Mesenchymal stem cell (in vitro differentiated cells and primary cell): ENCODE measurements around the gene ELFN2.

Experiments used
- DNase-seq: peaks from one replicate; pipeline ENCODE4 v3.0.0-alpha.2; 2013
- H2AFZ ChIP-seq: one replicate; pipeline ENCODE4 v1.6.1; 2013; ENCODE audit warnings: low read depth, mild to moderate bottlenecking, control low read depth, inconsistent platforms, low read length, moderate library complexity
- H2AK5ac ChIP-seq: 2 replicates; pipeline ENCODE4 v1.6.1; 2013; ENCODE audit warnings: low read length, moderate library complexity, mild to moderate bottlenecking, inconsistent platforms; ENCODE audit not compliant: severe bottlenecking
- H2BK120ac ChIP-seq: one replicate; pipeline ENCODE4 v1.6.1; 2013; ENCODE audit warnings: low read depth, mild to moderate bottlenecking, inconsistent platforms, low read length, moderate library complexity
- H2BK12ac ChIP-seq, 2 experiments: one replicate each; pipeline ENCODE4 v1.6.1; 2013; ENCODE audit warnings: inconsistent platforms in 2 of 2, low read length in 2 of 2, mild to moderate bottlenecking in 2 of 2, moderate library complexity in 2 of 2, control low read depth in 1 of 2
- H2BK15ac ChIP-seq: one replicate; pipeline ENCODE4 v1.6.1; 2013; ENCODE audit warnings: mild to moderate bottlenecking, low read depth, inconsistent platforms; ENCODE audit not compliant: poor library complexity, severe bottlenecking
- H2BK5ac ChIP-seq: 2 replicates; pipeline ENCODE4 v1.6.1; 2013; ENCODE audit warnings: low read depth, mild to moderate bottlenecking, low read length, control low read depth, inconsistent platforms; ENCODE audit not compliant: poor library complexity, severe bottlenecking
- H3K14ac ChIP-seq, 2 experiments: one replicate each; pipeline ENCODE4 v1.6.1; 2013; ENCODE audit warnings: inconsistent platforms in 2 of 2, low read length in 2 of 2, control low read depth in 1 of 2, mild to moderate bottlenecking in 1 of 2, moderate library complexity in 1 of 2
- H3K18ac ChIP-seq, 2 experiments: one replicate each; pipeline ENCODE4 v1.6.1; 2013; ENCODE audit warnings: inconsistent platforms in 2 of 2, low read length in 2 of 2, control low read depth in 1 of 2, low read depth in 1 of 2, mild to moderate bottlenecking in 1 of 2
- H3K23ac ChIP-seq, 2 experiments: one replicate each; pipeline ENCODE4 v1.6.1; 2013; ENCODE audit warnings: inconsistent platforms in 2 of 2, low read length in 2 of 2, mild to moderate bottlenecking in 2 of 2, moderate library complexity in 2 of 2, control low read depth in 1 of 2
- H3K27ac ChIP-seq: 2 replicates; pipeline ENCODE4 v1.5.1; 2013; ENCODE audit warnings: mild to moderate bottlenecking, moderate library complexity, low read length, control low read depth, inconsistent platforms; ENCODE audit not compliant: poor library complexity, severe bottlenecking
- H3K27me3 ChIP-seq, 2 experiments: 2 replicates each; pipeline versions ENCODE4 v1.6.1 to v1.7.0; 2013; ENCODE audit warnings: low read length in 2 of 2, mild to moderate bottlenecking in 2 of 2, moderate library complexity in 2 of 2, control low read depth in 1 of 2, inconsistent platforms in 1 of 2; ENCODE audit not compliant: control insufficient read depth in 1 of 2, insufficient read depth in 1 of 2
- H3K36me3 ChIP-seq, 2 experiments: 2 replicates each; pipeline versions ENCODE4 v1.6.1 to v1.7.0; 2013; ENCODE audit warnings: low read length in 2 of 2, control low read depth in 1 of 2, inconsistent platforms in 1 of 2, low read depth in 1 of 2, mild to moderate bottlenecking in 1 of 2; ENCODE audit not compliant: insufficient read depth in 2 of 2, control insufficient read depth in 1 of 2
- H3K4ac ChIP-seq, 2 experiments: one replicate each; pipeline ENCODE4 v1.6.1; 2013; ENCODE audit warnings: inconsistent platforms in 2 of 2, low read length in 2 of 2, mild to moderate bottlenecking in 2 of 2, moderate library complexity in 2 of 2, control low read depth in 1 of 2, low read depth in 1 of 2
- H3K4me1 ChIP-seq: 2 replicates; pipeline ENCODE4 v1.6.1; 2013; ENCODE audit warnings: low read depth, low read length, control low read depth; ENCODE audit not compliant: control insufficient read depth, insufficient read depth
- H3K4me2 ChIP-seq: 2 replicates; pipeline ENCODE4 v1.6.1; 2013; ENCODE audit warnings: low read length, mild to moderate bottlenecking, inconsistent platforms; ENCODE audit not compliant: poor library complexity, severe bottlenecking
- H3K4me3 ChIP-seq, 2 experiments: 2 replicates each; pipeline versions ENCODE4 v1.5.1 to v1.7.0; 2013; ENCODE audit warnings: low read length in 2 of 2, mild to moderate bottlenecking in 2 of 2, control low read depth in 1 of 2, low read depth in 1 of 2; ENCODE audit not compliant: insufficient read depth in 1 of 2
- H3K79me1 ChIP-seq: replicated peaks from 2 replicates; pipeline ENCODE4 v1.6.1; 2013; ENCODE audit warnings: mild to moderate bottlenecking, control low read depth, low read length, inconsistent platforms; ENCODE audit not compliant: poor library complexity, severe bottlenecking
- H3K9ac ChIP-seq: 2 replicates; pipeline ENCODE4 v1.7.0; 2013; ENCODE audit warnings: mild to moderate bottlenecking, low read length, moderate library complexity
- H3K9me3 ChIP-seq: 2 replicates; pipeline ENCODE4 v1.7.0; 2013; ENCODE audit warnings: mild to moderate bottlenecking, low read length; ENCODE audit not compliant: control insufficient read depth
- H4K8ac ChIP-seq: one replicate; pipeline ENCODE4 v1.6.1; 2013; ENCODE audit warnings: inconsistent platforms, mild to moderate bottlenecking, low read length, moderate library complexity
- H4K91ac ChIP-seq: one replicate; pipeline ENCODE4 v1.6.1; 2013; ENCODE audit warnings: mild to moderate bottlenecking, low read length, inconsistent platforms
- WGBS: methylation state at CpG from one replicate; pipeline ENCODE4 v1.1.7; 2013; ENCODE audit warnings: mixed read lengths; 5-methylcytosine and 5-hydroxymethylcytosine counted together

Gene ELFN2

DNA sequence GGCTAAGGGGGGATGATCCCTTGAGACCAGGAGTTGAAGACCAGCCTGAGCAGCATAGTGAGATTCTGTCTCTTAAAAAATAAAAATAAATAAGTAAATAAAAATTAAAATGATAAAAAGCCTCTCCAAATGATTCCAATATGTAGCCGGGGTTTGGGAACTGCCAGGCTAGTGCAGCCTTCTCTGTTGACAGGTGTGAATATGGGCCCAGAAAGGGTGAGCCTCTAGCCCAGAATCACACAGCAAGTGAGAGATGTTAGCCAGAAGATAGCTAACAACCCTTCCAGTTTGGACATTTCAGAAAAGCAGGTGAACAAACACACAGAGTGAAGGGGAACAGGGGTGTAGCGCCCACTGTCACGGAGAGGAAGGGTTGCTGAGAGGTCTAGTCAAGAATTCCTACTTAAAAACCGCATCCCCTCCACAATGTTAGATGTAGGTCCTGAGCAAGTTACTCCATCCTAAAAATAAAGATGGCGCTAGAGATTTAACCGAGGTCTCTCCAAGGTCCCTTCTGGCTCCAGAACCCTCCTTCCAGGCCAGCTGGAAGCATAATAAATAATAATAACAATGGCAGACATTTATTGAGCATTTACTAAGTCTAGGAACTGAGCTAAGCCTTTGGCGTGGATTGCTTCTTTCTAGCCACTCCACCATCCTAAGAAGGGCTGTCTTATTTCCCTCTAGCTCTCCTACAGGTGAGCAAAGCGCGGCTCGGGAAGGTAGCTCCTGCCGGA lies 93.4 kb downstream of the ELFN2 start:
- Histone ChIP-seq H2AK5ac (peak overlapping the region; percentile 33), H3K4me2 (peak overlapping the region; percentile 59), H3K9me3 (no peaks in the 10 kb centered on the region), H3K9ac (no peak overlapping the region), H3K36me3 (no peaks in the 10 kb centered on the region), H2BK120ac (no peak overlapping the region), H3K4me1 (peaks cover 71% of the 10 kb centered on the region), H3K23ac (no peak overlapping the region), H2BK12ac (no peak overlapping the region), H3K4ac (no peak overlapping the region), H4K91ac (no peak overlapping the region), H2AFZ (peak overlapping the region; percentile 15), H3K18ac (no peak overlapping the region), H2BK15ac (no peak overlapping the region), H3K14ac (peak overlapping the region in 1 of 2 experiments; percentile 7), H3K4me3 (no peak overlapping the region), H3K79me1 (no peaks in the 10 kb centered on the region), H4K8ac (no peak overlapping the region), H2BK5ac (no peak overlapping the region), H3K27ac (no peak overlapping the region), H3K27me3 (peaks cover 0 to 52% of the 10 kb centered on the region in 2 experiments)
- DNase-seq, result no peak
- 47% methylated on average over 9 of the region's 11 CpGs for WGBS

DNA sequence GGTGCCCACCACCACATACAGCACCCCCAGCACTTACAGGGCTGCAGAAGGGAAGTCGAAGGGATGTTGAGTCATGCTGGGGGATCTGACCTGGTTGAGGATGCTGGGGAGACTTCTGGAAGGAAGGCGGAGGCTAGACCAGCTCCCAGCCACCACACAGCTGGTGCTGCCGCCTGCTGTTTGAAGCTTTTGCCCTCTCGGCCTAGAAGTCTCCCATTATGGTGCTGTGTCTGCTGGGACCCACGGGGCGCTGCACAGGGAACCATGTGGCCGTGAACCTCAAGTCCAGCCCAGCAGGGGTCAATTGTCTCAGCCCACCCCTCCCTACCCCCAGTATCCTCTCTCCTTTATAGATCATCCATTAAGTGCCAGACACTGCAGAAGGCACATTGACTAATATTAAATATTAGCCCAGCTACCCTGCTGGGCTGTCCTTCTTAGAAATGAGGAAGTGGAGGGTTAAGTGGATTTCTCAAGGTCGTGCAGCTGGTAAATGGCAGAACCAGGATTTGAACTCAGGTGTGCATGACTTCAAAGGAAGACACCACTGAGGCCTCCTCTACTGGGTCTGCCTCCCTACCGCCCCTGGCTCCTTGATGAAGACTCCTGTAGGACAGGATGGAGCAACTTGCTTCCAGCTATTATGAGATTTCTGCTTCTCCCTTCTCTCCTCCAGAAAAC lies 95.3 kb downstream of the ELFN2 start:
- Histone ChIP-seq H3K79me1 (no peaks in the 10 kb centered on the region), H2BK12ac (peak overlapping the region in 1 of 2 experiments; percentile 78), H2BK5ac (peak overlapping the region; percentile 87), H4K8ac (no peak overlapping the region), H3K14ac (peak overlapping the region in 1 of 2 experiments; percentile 18), H3K9ac (no peak overlapping the region), H2BK15ac (no peak overlapping the region), H3K4me2 (no peak overlapping the region), H2AK5ac (peak overlapping the region; percentile 97), H3K27ac (peak overlapping the region; percentile 96), H3K4me3 (no peak overlapping the region), H3K18ac (peak overlapping the region in 1 of 2 experiments; percentile 37), H3K4me1 (peaks cover 67% of the 10 kb centered on the region), H2BK120ac (no peak overlapping the region), H3K27me3 (peaks cover 0 to 57% of the 10 kb centered on the region in 2 experiments), H3K23ac (no peak overlapping the region), H2AFZ (no peak overlapping the region), H3K36me3 (no peaks in the 10 kb centered on the region), H3K4ac (no peak overlapping the region), H4K91ac (no peak overlapping the region), H3K9me3 (no peaks in the 10 kb centered on the region)
- WGBS, result 70% methylated on average over 9 of the region's 9 CpGs
- DNase-seq, result no peak

DNA sequence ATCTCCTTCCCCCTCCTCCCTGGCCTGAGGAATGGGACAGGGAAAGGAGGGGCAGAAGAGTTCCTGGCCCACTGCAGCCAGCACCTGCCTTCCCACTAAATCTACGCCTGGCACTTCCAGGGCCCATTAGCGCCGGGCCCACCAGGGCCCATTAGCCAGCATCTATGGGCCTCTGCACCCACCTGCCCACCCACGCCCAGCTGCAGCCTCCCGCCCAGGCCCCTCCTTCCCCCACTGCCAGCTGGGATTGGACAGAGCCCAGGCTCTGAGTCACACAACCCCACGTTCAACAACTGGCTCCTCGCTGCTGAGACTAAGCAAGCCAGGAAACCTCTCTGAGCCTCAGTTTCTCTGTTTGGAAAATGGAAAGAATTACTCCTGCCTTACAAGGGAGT lies 96.2 kb downstream of the ELFN2 start:
- Histone ChIP-seq H3K4me3 (no peak overlapping the region), H2BK5ac (peak overlapping the region; percentile 87), H3K9me3 (no peaks in the 10 kb centered on the region), H2BK12ac (no peak overlapping the region), H4K91ac (no peak overlapping the region), H3K36me3 (no peaks in the 10 kb centered on the region), H3K9ac (no peak overlapping the region), H3K23ac (no peak overlapping the region), H3K79me1 (no peaks in the 10 kb centered on the region), H4K8ac (no peak overlapping the region), H2BK120ac (no peak overlapping the region), H3K27ac (peak overlapping the region; percentile 96), H3K4ac (no peak overlapping the region), H3K4me2 (no peak overlapping the region), H3K18ac (no peak overlapping the region), H3K14ac (peak overlapping the region in 1 of 2 experiments; percentile 15), H2BK15ac (no peak overlapping the region), H3K4me1 (peaks cover 63% of the 10 kb centered on the region), H2AFZ (no peak overlapping the region), H2AK5ac (peak overlapping the region; percentile 97), H3K27me3 (peaks cover 0 to 64% of the 10 kb centered on the region in 2 experiments)
- WGBS, result 71% methylated on average over 5 of the region's 7 CpGs
- peak; percentile 43 for DNase-seq
